NCI-H226 (cell line): Measurements from ENCODE around the gene VMP1.
"Not testable (repeated sequence)": the region's sequence is repeated elsewhere in the genome, so short reads cannot be mapped to it uniquely, and the experiment has no call there.

Experiments used
- DNase-seq: peaks from one replicate; pipeline ENCODE4 v3.0.0-alpha.2; 2015

The VMP1 gene

GRCh38 chr17:59814685-59815084, 107.2 kb downstream of the VMP1 start:
- DNase-seq: no peak

- no peak for DNase-seq
These were observed 108.5 kb downstream of the VMP1 start for GRCh38 chr17:59815965-59816364.

DNA sequence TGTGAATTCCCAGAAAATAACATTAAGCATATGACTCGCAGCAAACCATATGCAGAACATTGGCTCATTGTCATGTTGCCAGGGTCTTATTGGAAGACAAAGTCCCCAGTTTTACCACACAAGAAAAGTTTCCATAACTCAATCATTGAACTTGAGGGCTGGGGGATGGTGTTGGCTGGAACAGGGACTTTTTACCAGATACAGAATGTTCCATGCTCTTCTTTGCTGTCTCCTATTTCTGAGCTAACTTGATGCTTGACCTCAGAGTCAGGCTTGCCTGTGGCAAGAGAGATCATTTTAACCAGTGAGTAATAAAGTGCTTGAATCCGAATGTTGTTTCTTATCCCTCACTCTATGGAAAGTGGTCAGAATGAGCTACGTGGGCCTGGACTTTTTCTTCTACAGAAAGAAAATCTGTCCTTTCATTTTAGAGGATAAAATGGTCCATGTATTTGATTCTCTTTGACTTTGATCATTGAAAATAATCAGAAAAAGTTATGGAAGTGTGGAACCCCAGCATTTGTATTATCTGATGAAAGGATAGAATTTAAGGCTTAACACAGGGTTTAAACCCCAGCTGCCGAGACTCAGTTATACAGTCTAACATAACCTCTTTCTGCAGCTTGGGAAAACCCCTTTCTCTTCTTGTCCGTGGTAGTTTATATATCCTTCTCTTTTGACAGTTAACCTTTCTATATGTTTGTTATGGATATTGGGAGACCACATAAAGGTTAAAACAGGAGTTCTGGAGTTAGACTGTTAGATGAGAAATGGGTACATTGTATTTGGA, 118.3 kb downstream of the VMP1 start:
- DNase-seq: peak; percentile 24

- no peak for DNase-seq
These were observed 119.4 kb downstream of the VMP1 start for GRCh38 chr17:59826706-59827453.

DNA sequence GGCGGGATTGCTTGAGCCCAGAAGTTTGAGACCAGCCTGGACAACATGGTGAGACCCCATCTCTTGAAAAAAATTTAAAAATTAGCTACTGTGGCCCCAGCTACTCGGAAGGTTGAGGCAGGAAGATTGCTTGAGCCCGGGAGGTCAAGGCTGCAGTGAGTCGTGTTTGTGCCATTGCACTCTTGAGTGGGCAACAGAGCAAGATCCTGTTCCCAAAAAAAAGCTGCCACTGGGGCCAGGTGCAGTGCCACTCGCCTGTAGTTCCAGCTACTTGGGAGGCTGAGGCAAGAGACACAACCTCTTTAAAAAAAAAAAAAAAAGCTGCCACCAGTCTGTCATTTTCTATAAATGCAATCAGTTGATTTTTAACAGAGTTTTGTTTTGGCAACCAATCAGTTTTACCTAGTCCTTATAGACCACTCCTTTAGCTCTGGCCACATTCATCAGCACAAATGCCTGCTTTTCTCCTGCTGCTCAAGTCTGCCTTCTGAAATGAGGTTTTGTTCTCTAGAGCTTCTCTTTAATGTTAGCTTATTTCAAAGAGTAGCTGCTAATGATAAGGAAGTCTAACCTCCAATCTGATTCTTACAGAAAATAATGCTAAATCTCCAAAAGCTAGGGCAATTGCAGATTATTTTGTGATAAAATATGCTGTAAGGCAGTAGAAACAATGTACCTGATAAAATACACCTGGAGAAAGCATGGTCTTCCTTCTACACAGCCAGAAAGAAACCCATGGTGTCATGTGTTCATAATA, 120.4 kb downstream of the VMP1 start:
- DNase-seq: no peak

GRCh38 chr17:59828478-59828760, 121.0 kb downstream of the VMP1 start:
- no peak for DNase-seq

DNA sequence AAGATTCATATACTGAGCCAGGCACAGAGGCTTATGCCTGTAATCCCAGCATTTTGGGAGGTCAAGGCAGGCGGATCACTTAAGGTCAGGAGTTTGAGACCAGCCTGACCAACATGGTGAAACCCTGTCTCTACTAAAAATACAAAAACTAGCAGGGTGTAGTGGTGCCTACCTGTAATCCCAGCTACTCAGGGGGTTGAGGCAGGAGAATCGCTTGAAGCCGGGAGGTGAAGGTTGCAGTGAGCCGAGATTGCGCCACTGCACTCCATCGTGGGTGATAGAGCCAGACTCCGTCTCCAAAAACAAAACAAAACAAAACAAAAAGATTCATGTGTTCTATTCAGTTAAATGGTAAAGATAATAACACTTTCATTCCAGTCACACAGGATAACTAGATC, 121.4 kb downstream of the VMP1 start:
- not testable (repeated sequence) for DNase-seq

DNA sequence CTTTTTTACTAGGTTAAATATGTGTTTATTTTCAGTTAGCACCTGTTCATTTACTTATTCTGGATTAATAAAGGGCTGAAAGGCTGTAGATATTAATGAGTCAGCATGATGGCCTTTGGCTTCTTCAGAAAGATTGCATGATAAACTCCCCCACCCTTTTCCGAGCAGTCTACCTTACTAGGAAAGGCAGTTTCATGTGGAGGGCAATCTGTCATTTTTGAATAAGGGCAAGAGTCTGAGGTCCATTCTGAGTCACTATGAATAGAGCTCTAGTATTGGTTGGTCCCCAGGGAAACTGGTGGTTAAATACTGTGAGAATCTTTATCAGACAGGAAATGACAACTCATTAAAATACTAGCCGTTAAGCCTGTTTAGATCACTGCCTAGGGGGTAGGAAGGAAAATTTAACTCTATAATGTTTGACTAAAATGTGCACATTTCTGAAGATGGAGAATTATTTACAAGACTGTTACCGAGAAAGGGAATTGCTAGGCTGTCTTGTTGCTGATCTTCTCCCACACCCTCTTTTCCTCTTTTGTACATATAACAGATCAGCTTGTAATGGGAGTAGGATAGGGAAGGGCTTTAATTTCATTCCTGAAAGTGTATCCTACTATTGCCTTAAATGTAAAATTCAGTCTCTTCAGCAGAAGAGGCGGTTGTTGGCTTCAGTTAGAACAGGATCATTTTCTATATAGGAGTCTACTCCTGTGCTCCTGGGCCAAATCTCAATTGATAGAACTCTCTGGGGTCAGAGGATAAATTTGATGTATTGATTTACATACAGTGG, 122.0 kb downstream of the VMP1 start:
- peak; percentile 92 for DNase-seq

DNA sequence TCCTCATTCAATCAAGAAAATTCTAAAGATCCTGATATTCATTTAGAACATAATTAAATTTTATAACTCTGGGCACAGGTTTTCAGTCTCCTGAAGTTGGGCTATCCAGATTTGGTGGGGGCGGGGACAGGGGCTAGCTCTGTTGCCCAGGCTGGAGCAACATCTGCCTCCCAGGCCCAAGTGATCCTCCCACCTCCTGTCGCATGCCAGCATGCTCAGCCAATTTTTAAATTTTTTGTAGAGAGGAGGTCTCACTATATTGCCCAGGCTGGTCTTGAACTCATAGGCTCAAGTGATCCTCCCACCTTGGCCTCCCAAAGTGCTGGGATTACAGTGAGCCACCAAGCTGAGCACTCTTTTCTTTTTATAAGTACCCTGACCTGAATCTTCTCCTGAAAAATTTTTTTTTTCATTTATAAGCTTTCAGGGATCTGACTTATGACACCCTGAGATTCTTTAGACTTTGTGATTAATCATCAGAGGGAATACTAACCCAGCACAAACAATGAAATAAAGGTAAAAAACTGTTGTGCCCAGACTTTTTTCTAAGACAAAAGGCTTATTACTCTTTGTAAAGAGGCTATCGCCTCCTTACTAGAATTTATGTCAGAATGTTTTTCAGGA, 122.7 kb downstream of the VMP1 start:
- DNase-seq: peak; percentile 52

GRCh38 chr17:59830846-59831486, 123.5 kb downstream of the VMP1 start:
- DNase-seq: no peak

DNA sequence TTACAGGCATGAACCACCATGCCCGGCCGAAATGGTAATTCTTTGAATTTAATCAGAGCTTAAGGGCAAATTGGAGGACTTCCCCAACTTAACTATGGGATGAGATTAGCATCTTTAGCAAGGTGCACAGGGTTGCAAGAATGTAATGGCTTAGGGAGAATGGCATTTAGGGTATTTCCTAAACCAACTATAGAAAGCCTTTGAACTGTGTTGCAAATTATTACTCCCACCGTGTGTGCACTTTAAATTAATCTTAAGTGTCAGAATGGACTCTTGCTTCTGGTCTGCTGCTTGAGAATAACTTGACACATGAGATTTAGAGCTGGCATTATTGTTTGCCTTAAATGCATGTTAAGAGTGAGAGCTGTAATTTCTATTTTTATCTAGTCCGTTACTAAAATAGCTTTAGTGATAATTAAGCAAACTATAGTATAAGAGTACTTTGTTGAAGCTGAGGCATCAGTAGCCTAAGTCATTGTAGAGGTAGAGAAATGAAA, 125.5 kb downstream of the VMP1 start:
- peak; percentile 72 for DNase-seq

DNA sequence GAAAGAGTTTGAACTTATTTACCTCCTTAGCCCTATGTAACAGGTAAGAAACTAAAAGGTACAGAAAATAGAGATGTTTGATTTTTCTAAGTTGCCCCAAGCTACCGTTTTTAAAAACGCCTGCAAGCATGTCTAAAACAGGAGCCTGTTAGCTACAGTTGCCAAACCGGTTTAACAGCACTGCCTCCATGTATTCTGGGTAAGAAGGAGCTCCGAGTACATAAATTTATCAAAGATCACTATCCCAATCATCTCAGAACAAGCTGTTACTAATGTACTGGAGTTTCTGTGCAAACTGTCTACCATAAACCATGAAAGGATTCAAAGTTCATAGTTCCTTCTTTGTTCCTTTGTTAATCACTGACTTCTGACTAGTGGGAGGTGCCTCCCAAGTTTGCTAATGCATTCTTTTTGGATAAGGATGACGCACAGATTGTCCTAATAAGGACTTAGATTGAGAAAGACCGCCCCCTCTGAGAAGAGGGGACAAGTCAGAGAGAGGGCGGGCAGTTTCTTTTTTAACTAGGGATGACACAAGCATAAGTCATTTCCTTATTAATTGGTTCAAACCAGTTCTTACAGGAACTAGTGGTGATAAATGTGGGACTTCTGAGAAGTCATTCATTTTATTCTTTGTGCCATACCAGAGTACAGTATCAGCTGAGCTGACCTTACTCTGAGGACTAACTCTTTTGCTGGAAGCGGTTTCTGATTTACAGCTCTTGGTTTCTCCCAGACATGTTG, 130.0 kb downstream of the VMP1 start:
- DNase-seq: peak; percentile 87

GRCh38 chr17:59838052-59838916, 130.8 kb downstream of the VMP1 start:
- no peak for DNase-seq

GRCh38 chr17:59839651-59840328, 132.3 kb downstream of the VMP1 start:
- no peak for DNase-seq

DNA sequence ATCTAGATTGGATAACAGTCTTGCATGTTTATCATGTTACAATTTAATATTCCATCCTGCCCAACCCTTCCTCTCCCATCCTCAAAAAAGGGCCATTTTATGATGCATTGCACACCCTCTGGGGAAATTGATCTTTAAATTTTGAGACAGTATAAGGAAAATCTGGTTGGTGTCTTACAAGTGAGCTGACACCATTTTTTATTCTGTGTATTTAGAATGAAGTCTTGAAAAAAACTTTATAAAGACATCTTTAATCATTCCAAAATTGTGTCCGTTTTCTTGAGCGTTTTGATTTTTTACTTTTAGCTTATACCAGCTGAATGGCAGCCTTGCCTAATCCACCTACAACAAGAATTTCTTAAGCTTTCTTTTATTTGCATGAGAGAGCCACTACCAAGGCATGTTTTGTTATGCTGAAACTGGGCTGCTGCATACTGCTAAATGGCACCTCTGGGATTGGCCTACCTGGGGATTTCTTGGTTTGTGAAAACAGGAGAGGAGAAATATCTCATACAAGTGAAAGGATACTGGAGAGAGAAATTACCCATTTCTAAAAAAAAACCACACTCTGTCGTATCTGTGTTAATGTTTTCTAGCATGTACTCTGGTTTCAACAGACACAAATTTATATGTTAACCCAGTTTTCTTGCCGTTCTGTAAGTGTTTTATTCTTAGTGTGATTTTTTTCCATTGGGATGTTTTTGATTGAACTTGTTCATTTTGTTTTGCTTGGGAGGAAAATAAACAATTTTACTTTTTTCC, 133.1 kb downstream of the VMP1 start:
- no peak for DNase-seq

DNA sequence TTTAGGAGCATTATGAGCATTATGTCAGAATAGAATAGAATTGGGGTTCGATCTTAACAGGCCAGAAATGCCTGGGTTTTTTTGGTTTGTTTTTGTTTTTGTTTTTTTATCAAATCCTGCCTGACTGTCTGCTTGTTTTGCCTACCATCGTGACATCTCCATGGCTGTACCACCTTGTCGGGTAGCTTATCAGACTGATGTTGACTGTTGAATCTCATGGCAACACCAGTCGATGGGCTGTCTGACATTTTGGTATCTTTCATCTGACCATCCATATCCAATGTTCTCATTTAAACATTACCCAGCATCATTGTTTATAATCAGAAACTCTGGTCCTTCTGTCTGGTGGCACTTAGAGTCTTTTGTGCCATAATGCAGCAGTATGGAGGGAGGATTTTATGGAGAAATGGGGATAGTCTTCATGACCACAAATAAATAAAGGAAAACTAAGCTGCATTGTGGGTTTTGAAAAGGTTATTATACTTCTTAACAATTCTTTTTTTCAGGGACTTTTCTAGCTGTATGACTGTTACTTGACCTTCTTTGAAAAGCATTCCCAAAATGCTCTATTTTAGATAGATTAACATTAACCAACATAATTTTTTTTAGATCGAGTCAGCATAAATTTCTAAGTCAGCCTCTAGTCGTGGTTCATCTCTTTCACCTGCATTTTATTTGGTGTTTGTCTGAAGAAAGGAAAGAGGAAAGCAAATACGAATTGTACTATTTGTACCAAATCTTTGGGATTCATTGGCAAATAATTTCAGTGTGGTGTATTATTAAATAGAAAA, 133.8 kb downstream of the VMP1 start:
- DNase-seq: not testable (repeated sequence)

DNA sequence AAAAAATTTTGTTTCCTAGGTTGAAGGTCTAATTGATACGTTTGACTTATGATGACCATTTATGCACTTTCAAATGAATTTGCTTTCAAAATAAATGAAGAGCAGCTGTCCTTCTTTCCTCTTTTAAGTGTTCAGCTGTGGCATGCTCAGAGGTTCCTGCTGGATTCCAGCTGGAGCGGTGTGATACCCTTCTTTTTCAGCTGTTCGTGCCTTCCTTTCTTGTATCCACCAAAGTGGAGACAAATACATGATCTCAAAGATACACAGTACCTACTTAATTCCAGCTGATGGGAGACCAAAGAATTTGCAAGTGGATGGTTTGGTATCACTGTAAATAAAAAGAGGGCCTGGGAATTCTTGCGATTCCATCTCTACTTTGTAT, 134.4 kb downstream of the VMP1 start:
- not testable (repeated sequence) for DNase-seq
